AG08396 (cell line): ENCODE data around the gene OTULIN.
A peak's percentile ranks its signal among the peaks of the same experiment; 100 is the strongest.

Experiments
- DNase-seq: peaks from one replicate; pipeline ENCODE4 v3.0.0; 2012; ENCODE audit warnings: low spot score, mixed read lengths

The OTULIN gene

DNA sequence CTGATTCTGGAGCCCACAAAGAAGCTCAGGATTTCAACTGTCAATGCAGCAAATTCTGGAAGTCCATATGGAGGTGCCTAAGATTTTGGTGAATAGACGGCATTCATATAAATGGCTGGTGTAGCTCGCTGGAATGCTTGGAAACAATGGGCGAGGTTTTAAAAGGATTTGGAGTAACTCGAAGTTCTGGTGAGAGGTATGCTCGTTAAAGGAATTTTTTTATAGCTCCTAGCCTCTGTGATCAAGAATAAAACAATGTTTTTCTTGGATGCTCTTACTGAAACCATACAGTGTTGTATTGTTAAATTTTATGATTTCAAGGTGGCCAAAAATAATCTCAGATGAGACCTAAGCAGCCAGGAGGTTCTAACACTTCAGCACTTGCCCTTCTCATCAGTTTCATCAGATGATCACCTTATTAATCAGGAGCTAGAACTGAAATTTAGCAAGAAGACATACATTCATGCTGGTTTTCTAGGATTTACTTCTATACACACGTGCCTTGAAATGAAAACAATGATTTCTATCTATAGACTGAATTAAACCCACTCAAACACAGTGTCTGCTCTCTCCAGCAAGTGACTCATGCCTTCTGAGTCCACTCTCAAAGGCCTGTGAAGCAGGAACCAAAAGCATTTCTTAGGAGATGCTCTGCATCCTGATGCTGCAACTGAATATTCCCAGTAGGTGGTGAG, 79.2 kb downstream of the OTULIN start:
- DNase-seq = peak; percentile 45

DNA sequence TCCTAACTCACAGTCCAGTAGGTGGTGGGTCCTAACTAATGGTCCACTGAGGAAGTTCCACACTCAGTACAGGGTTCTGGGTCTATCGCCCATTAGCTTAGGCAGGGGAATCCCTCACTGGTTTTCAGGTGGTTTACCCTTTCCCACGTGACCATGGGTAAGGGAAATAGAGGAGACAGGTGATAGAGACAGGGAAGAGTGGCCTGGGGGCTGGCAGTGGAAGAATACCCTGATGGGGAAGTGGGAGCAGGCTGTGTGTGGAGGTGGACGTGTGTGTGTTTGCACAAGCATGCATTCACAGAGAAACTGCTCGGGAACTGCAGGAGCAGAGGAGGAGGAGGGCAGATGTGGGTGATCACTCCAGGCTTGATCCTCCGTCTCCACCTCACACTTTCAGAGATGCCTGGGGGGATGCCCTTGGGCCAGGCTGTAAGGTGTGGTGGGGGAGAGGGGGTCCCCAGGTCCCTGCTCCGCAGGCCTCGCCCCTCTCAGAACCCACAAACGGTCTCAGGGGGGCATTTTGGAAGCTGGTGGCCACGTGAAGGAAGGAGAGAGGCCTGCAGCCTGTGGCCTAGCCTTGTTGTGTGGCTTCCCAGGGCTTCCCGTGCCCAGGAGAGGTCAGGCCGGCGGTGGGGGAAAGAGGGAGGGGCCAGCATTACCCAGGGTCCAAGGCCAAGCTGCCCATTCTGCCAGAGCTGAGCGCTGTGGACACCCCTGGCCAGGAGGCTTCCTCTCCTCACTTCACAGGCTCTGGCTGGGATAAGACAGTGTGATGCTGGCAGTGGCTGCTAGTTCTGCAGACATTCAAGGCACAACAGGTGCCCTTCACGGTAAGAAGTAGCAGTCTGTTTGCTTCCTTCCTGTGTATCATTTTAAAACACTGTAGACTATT, 80.0 kb downstream of the OTULIN start:
- no peak for DNase-seq

DNA sequence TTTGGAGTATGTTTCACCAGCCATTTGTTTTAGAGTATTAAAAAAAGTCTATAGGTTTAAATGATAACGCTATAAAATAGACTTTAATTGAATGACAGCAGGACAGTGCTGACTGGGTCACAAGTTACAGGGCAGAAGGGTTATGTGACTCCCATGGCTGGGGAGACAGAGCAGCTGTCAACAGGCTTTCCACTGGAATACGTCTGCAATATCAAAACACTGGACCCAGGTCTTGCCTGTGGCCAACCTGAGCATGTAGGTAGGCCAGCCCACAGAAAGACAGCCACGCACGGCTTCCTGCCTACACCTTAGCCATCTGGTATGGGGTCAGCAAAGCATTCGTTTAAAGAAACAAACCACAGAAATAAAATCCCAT, 80.7 kb downstream of the OTULIN start:
- no peak for DNase-seq

DNA sequence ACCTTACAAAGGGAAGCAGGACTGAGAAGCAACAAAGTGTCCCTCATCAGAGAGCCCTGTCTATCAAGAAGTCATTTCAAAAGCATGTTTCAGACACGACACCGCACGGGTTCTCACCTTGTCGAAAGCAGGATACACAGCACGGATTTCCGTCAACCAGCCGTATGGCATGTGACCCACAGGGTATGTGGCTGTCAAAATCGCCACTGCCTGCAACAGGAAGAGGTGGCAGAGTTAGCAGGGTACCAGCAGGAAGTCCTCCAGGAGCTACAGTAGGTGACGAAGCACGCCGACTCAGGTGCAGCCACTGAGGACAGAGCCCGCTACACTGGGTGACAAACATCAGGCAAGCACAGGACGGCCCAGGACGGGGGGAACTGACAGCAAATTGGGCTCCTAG, 81.2 kb downstream of the OTULIN start:
- DNase-seq = no peak

DNA sequence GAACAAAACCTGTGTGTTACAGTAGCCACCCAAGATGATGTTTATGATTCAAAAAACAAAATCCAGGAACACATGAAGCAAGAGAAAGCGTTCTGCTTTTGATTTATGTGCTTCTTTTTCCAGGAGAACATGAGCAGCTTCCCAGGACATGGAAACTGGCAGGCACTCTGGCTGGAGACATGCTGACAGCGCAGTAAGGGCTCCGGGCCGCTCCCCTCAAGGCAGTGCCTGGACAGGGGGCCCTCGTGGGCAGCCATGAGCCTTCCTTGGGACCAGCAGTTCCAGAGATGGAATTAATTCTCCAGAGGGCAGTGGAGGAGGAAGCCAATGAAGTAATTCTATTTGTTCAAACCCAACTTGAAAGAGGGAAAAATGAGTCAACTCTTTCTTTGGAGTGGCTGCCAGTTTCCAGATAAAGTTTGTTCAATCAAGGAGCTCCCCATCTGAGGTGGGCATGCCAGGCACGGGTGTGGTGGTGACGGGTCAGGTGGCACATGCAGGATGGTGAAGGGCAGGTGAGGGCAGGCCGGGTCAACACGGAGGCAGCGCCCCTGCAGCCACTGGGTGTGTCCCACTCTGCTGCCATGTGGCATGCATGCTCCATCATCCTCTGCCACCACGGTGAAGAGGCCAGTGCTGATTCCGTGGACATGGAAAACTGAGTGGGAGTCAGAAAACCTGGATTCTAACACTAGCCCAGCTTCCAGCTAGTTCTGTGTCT, 83.8 kb downstream of the OTULIN start:
- DNase-seq = no peak
